ENCODE results near the gene SUGCT.
A peak's percentile ranks its signal among the peaks of the same experiment; 100 is the strongest.

SUGCT gene

DNA sequence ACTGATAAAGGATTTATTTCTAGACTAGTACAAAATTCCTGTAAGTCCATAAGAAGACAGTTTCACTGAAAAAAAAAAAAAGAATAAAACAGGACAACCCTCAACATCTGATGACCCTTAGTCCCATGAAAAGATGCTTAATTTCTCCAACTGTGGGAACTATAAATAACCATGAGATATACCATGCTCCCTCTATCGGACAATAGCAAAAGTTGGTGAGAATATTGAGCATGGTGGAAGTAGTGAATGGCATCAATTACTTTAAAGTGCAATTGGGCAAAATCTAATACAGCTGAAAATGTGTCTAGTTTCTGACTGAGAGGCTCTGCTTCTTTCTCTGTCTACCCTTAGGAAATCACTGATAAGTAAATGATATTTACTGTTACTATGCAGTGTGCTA, 348.8 kb downstream of the SUGCT start:
- Histone ChIP-seq H2AFZ (ENCODE audit: low read length) (no peak overlapping the region), H4K20me1 (ENCODE audit: insufficient read depth, low read length) (no peaks in the 10 kb centered on the region), H3F3A (ENCODE audit: insufficient read depth, low read length) (no peaks in the 10 kb centered on the region), H3K27me3 (replicated peaks; ENCODE audit: insufficient read depth, low read length) (no peaks in the 10 kb centered on the region), H3K79me2 (ENCODE audit: low read length) (no peaks in the 10 kb centered on the region), H3K9me2 (replicated peaks; ENCODE audit: insufficient read depth, low read length) (no peaks in the 10 kb centered on the region), H3K9ac (ENCODE audit: low read length) (no peak overlapping the region), H3K4me2 (ENCODE audit: low read depth, low read length) (no peak overlapping the region), H3K9me3 (replicated peaks; ENCODE audit: insufficient read depth, low read length) (no peaks in the 10 kb centered on the region), H3K36me3 (replicated peaks; ENCODE audit: insufficient read depth, low read length) (no peaks in the 10 kb centered on the region), H3K4me3 (ENCODE audit: low read length) (no peak overlapping the region), H3K4me1 (ENCODE audit: low read length) (no peaks in the 10 kb centered on the region), H3K27ac (ENCODE audit: low read length) (no peak overlapping the region)
- TF ChIP-seq, protein P1, sequence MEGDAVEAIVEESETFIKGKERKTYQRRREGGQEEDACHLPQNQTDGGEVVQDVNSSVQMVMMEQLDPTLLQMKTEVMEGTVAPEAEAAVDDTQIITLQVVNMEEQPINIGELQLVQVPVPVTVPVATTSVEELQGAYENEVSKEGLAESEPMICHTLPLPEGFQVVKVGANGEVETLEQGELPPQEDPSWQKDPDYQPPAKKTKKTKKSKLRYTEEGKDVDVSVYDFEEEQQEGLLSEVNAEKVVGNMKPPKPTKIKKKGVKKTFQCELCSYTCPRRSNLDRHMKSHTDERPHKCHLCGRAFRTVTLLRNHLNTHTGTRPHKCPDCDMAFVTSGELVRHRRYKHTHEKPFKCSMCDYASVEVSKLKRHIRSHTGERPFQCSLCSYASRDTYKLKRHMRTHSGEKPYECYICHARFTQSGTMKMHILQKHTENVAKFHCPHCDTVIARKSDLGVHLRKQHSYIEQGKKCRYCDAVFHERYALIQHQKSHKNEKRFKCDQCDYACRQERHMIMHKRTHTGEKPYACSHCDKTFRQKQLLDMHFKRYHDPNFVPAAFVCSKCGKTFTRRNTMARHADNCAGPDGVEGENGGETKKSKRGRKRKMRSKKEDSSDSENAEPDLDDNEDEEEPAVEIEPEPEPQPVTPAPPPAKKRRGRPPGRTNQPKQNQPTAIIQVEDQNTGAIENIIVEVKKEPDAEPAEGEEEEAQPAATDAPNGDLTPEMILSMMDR (IDR thresholded peaks at IDR 0.05; ENCODE audit: low read length), result peak; percentile 36
- no peak for TF ChIP-seq EZH2phosphoT487 (IDR thresholded peaks at IDR 0.05; ENCODE audit: low read length)
- no peak for TF ChIP-seq EZH2 (optimal IDR thresholded peaks at IDR 0.05; ENCODE audit: low read depth, low read length)
- DNase-seq, result no peak

DNA sequence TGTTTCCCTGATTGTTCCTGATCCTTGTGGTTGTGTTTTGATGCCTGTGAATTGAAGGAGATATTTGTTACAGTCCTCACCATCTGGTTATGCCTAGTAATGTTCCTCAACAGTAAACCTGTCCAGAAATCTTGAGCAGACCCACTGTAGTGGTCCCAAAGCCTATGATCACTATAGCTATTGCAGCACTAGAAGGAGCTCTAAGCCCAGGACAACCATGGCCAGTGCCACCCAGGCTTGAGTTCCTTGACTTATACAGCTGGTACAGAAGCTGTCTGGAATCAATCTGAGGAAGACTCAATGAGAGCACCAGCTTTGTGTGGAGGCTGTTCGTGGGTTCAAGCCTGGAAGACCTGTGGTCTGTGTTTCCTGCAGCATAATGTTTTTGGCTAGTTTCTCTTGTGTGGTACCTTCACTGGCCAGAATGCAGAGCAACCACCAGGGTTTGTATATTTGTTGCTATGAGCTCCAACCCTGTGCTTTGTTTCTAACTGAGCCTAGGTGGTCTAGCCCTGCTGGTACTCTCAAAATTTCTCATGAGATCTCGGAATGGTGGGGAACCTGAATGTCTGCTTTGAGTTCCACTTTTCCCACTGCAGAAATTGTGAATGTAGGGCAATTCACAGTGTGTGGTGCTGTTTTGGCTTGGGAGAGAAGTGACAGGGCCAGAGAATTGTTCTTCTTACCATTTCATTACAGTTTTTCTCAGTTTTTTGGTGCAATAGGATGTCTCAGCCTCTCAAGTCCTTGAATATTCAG, 355.2 kb downstream of the SUGCT start:
- TF ChIP-seq EZH2phosphoT487 (IDR thresholded peaks at IDR 0.05; ENCODE audit: low read length), result no peak
- TF ChIP-seq, protein P1 (IDR thresholded peaks at IDR 0.05; ENCODE audit: low read length), result no peak
- no peak for TF ChIP-seq EZH2 (optimal IDR thresholded peaks at IDR 0.05; ENCODE audit: low read depth, low read length)
- H3F3A ChIP-seq (ENCODE audit: insufficient read depth, low read length), result no peaks in the 10 kb centered on the region
- no peaks in the 10 kb centered on the region for H3K9me2 ChIP-seq (replicated peaks; ENCODE audit: insufficient read depth, low read length)
- no peaks in the 10 kb centered on the region for H3K9me3 ChIP-seq (replicated peaks; ENCODE audit: insufficient read depth, low read length)
- H3K27ac ChIP-seq (ENCODE audit: low read length), result no peak overlapping the region
- no peak overlapping the region for H3K9ac ChIP-seq (ENCODE audit: low read length)
- DNase-seq, result peak; percentile 7
- no peaks in the 10 kb centered on the region for H3K27me3 ChIP-seq (replicated peaks; ENCODE audit: insufficient read depth, low read length)
- no peak overlapping the region for H3K4me2 ChIP-seq (ENCODE audit: low read depth, low read length)
- no peaks in the 10 kb centered on the region for H3K79me2 ChIP-seq (ENCODE audit: low read length)
- no peaks in the 10 kb centered on the region for H3K36me3 ChIP-seq (replicated peaks; ENCODE audit: insufficient read depth, low read length)
- H4K20me1 ChIP-seq (ENCODE audit: insufficient read depth, low read length), result no peaks in the 10 kb centered on the region
- H3K4me1 ChIP-seq (ENCODE audit: low read length), result no peaks in the 10 kb centered on the region
- H3K4me3 ChIP-seq (ENCODE audit: low read length), result no peak overlapping the region
- H2AFZ ChIP-seq (ENCODE audit: low read length), result no peak overlapping the region

DNA sequence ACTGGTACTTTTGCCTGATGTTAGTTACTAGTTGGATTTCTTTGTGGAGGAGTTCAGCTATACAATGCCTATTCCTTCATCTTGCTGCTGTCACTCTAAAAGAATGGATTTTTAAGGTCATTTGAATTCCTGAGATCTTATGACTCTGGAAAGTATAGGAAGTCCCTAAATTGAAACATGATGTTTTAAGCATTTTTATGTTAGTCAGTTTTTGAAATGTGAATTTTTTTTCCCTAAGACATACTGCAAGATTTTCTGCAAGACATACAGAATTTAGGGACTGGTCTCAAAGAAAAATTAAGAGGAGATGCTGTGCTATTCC, 355.8 kb downstream of the SUGCT start:
- H4K20me1 ChIP-seq (ENCODE audit: insufficient read depth, low read length), result no peaks in the 10 kb centered on the region
- DNase-seq, result no peak
- H3K4me1 ChIP-seq (ENCODE audit: low read length), result no peaks in the 10 kb centered on the region
- H3K27me3 ChIP-seq (replicated peaks; ENCODE audit: insufficient read depth, low read length), result no peaks in the 10 kb centered on the region
- no peaks in the 10 kb centered on the region for H3K36me3 ChIP-seq (replicated peaks; ENCODE audit: insufficient read depth, low read length)
- H3K9ac ChIP-seq (ENCODE audit: low read length), result no peak overlapping the region
- H3K4me2 ChIP-seq (ENCODE audit: low read depth, low read length), result no peak overlapping the region
- H3K9me2 ChIP-seq (replicated peaks; ENCODE audit: insufficient read depth, low read length), result no peaks in the 10 kb centered on the region
- no peaks in the 10 kb centered on the region for H3K79me2 ChIP-seq (ENCODE audit: low read length)
- no peaks in the 10 kb centered on the region for H3F3A ChIP-seq (ENCODE audit: insufficient read depth, low read length)
- no peak overlapping the region for H3K27ac ChIP-seq (ENCODE audit: low read length)
- H3K4me3 ChIP-seq (ENCODE audit: low read length), result no peak overlapping the region
- H2AFZ ChIP-seq (ENCODE audit: low read length), result no peak overlapping the region
- H3K9me3 ChIP-seq (replicated peaks; ENCODE audit: insufficient read depth, low read length), result no peaks in the 10 kb centered on the region
- no peak for TF ChIP-seq EZH2phosphoT487 (IDR thresholded peaks at IDR 0.05; ENCODE audit: low read length)
- TF ChIP-seq, protein P1 (IDR thresholded peaks at IDR 0.05; ENCODE audit: low read length), result no peak
- TF ChIP-seq EZH2 (optimal IDR thresholded peaks at IDR 0.05; ENCODE audit: low read depth, low read length), result no peak
